SK-N-SH treated with all-trans-retinoic acid at 6 μM for 48 hours (cell line): ENCODE data around the gene FRMD1.

Source experiments
- RARB ChIP-seq: fragments of 250-450 bp; sonication (Bioruptor Pico); IDR thresholded peaks from 2 replicates; pipeline ENCODE4 v1.8.0; 2021; ENCODE audit warnings: mild to moderate bottlenecking, moderate library complexity
- ZC3H10 ChIP-seq: fragments of 250-450 bp; sonication (Bioruptor Pico); IDR thresholded peaks from 2 replicates; pipeline ENCODE4 v1.5.1; 2021; ENCODE audit warnings: mild to moderate bottlenecking, moderate library complexity
- ZFP30 ChIP-seq: fragments of 450-650 bp; formaldehyde crosslinking; IDR thresholded peaks from 2 replicates; pipeline ENCODE4 v1.5.0; 2022; ENCODE audit warnings: mild to moderate bottlenecking, moderate library complexity
- TF ChIP-seq, protein P1 (sequence below): fragments of 250-450 bp; sonication (Bioruptor Pico); IDR thresholded peaks from 2 replicates; pipeline ENCODE4 v1.8.0; 2020; ENCODE audit warnings: mild to moderate bottlenecking, moderate library complexity, borderline replicate concordance

DNA sequence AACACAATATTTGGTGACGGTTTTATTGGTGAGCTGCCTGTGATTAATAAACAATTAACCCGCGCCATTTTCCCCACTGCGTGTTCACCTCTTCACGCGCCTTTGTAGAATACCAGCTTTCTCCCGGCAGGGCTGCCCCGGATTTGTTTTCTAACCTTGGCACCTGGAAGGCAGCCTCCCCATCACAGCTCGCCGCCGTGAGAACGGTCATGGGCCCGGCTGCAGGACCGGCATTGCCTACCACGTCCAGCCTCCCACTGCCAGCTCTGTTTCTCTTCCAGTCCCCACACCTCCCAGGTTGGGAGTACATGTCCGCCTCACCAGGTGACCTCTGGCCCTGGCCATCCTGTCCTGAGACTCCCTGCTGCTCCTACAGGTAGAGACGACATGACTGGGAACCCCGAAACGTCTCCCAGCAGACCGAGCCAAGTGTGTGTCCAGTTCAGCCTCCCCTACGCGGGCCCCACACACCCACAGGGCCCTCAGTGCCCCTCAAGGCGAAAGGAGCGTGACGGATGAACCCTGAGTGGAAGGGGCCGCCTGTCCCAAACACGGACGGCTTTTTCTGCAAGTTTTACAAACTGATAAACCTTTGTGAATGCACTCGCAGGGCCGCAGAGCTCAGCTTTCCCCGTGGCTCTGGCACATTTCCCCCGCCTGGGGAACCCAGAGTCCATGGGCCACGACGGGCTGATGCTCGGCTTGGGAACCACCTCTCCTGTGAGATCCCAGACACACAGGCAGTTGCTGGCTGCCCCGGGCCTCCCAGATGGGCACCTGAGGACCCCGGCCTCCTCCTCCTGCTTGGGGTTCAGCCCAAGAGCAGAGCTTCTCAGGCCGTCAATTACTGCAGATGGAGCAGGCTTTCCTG is 25.7 kb downstream of the FRMD1 start:
- TF ChIP-seq, protein P1, sequence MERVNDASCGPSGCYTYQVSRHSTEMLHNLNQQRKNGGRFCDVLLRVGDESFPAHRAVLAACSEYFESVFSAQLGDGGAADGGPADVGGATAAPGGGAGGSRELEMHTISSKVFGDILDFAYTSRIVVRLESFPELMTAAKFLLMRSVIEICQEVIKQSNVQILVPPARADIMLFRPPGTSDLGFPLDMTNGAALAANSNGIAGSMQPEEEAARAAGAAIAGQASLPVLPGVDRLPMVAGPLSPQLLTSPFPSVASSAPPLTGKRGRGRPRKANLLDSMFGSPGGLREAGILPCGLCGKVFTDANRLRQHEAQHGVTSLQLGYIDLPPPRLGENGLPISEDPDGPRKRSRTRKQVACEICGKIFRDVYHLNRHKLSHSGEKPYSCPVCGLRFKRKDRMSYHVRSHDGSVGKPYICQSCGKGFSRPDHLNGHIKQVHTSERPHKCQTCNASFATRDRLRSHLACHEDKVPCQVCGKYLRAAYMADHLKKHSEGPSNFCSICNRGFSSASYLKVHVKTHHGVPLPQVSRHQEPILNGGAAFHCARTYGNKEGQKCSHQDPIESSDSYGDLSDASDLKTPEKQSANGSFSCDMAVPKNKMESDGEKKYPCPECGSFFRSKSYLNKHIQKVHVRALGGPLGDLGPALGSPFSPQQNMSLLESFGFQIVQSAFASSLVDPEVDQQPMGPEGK (CRISPR knock-in tag), result no peak
- TF ChIP-seq ZC3H10 (CRISPR knock-in tag), result no peak
- TF ChIP-seq ZFP30 (CRISPR knock-in tag), result no peak
- no peak for TF ChIP-seq RARB (CRISPR knock-in tag)
